Forelimb muscle (tissue), 1 donor: Measurements from ENCODE around the gene MYOG. TPM values are rescaled to one million over a fixed set of nuclear protein-coding genes. Genes with fewer than 3 reads are reported as not detected.

Experiments
- polyA plus RNA-seq: library from polyadenylated mRNA; unstranded; fragments of 120-200 nt; gene quantifications from one replicate; pipeline ENCODE4 v1.2.1, GENCODE V29; 2013; ENCODE audit not compliant: insufficient read length

Gene MYOG
- polyA plus RNA-seq, 1 donor = 442 TPM

Other genes with a start within 250 kb of the MYOG start
- gene RABIF, start 196.9 kb downstream of the MYOG start, polyA plus RNA-seq = 6.6 TPM
- 18.7 TPM for gene KLHL12, start 158.8 kb downstream of the MYOG start, polyA plus RNA-seq
- 64.9 TPM for gene ADIPOR1, start 127.7 kb downstream of the MYOG start, polyA plus RNA-seq
- gene CYB5R1, start 118.8 kb downstream of the MYOG start, polyA plus RNA-seq = 85.2 TPM
- 34.3 TPM for gene TMEM183A, start 78.6 kb downstream of the MYOG start, polyA plus RNA-seq
- gene PPFIA4, start 59.5 kb downstream of the MYOG start, polyA plus RNA-seq = 62.1 TPM
- 5.3 TPM for gene ADORA1, start 41.7 kb upstream of the MYOG start, polyA plus RNA-seq
- gene MYBPH, start 89.8 kb upstream of the MYOG start, polyA plus RNA-seq = 278 TPM
- gene CHI3L1, start 100.7 kb upstream of the MYOG start, polyA plus RNA-seq = 1.1 TPM
- gene CHIT1, start 143.7 kb upstream of the MYOG start, polyA plus RNA-seq = 0.71 TPM
- gene BTG2, start 219.5 kb upstream of the MYOG start, polyA plus RNA-seq = 120 TPM